Osteocyte (in vitro differentiated cells): ENCODE measurements around the gene C17orf58. TPM values are rescaled to one million over a fixed set of nuclear protein-coding genes. Genes with fewer than 3 reads are reported as not detected.

Experiments
- DNase-seq: peaks from one replicate; pipeline ENCODE4 v3.0.0; 2021; ENCODE audit warnings: mixed read lengths; ENCODE audit not compliant: unreplicated experiment; ENCODE audit errors: extremely low spot score
- H3K27ac Mint-ChIP-seq: one replicate; pipeline ENCODE4 v1.8.0; 2021; ENCODE audit warnings: mild to moderate bottlenecking, mixed read lengths; ENCODE audit not compliant: unreplicated experiment
- H3K27me3 Mint-ChIP-seq: one replicate; pipeline ENCODE4 v1.8.0; 2021; ENCODE audit warnings: mixed read lengths; ENCODE audit not compliant: unreplicated experiment
- H3K36me3 Mint-ChIP-seq: one replicate; pipeline ENCODE4 v1.8.0; 2021; ENCODE audit warnings: mixed read lengths; ENCODE audit not compliant: unreplicated experiment
- H3K4me1 Mint-ChIP-seq: one replicate; pipeline ENCODE4 v1.8.0; 2021; ENCODE audit warnings: mixed read lengths; ENCODE audit not compliant: unreplicated experiment
- H3K4me3 Mint-ChIP-seq: one replicate; pipeline ENCODE4 v1.8.0; 2021; ENCODE audit warnings: mild to moderate bottlenecking, moderate library complexity, mixed read lengths; ENCODE audit not compliant: unreplicated experiment
- H3K9me3 Mint-ChIP-seq: one replicate; pipeline ENCODE4 v1.8.0; 2021; ENCODE audit warnings: mixed read lengths; ENCODE audit not compliant: unreplicated experiment
- CTCF ChIP-seq: fragments of 200-600 bp; sonication (generic); IDR thresholded peaks from 2 replicates; pipeline ENCODE4 v1.5.0; 2021; ENCODE audit warnings: antibody characterized with exemption, mild to moderate bottlenecking, moderate library complexity
- total RNA-seq: library from RNA; stranded (reverse); gene quantifications from 2 replicates; pipeline ENCODE4 v1.2.1, GENCODE V29; 2021

Gene C17orf58
- total RNA-seq, 1 donor from 2014 or later = 12.2 TPM

GRCh38 chr17:67998466-67998865 is 2.2 kb upstream of the C17orf58 start:
- no peaks in the 10 kb centered on the region for H3K9me3 Mint-ChIP-seq
- no peak for DNase-seq
- peaks cover 27% of the 10 kb centered on the region for H3K4me1 Mint-ChIP-seq
- no peak for TF ChIP-seq CTCF
- H3K4me3 Mint-ChIP-seq = no peak overlapping the region
- H3K27me3 Mint-ChIP-seq = no peaks in the 10 kb centered on the region
- H3K36me3 Mint-ChIP-seq = no peaks in the 10 kb centered on the region
- no peak overlapping the region for H3K27ac Mint-ChIP-seq

GRCh38 chr17:67995570-67996263 is 552 bp downstream of the C17orf58 start:
- no peak for DNase-seq
- peaks cover 35% of the 10 kb centered on the region for H3K4me1 Mint-ChIP-seq

GRCh38 chr17:67994817-67995569 is 1.3 kb downstream of the C17orf58 start:
- Mint-ChIP-seq H3K36me3 (no peaks in the 10 kb centered on the region), H3K9me3 (no peaks in the 10 kb centered on the region), H3K4me3 (peak overlapping the region; percentile 83), H3K27ac (peak overlapping the region; percentile 88), H3K27me3 (no peaks in the 10 kb centered on the region), H3K4me1 (peaks cover 35% of the 10 kb centered on the region)
- TF ChIP-seq CTCF = no peak
- DNase-seq = no peak

More at GRCh38 chr17:67995570-67996263, 552 bp downstream of the C17orf58 start:
- H3K27ac Mint-ChIP-seq = peak overlapping the region; percentile 88
- no peaks in the 10 kb centered on the region for H3K27me3 Mint-ChIP-seq
- no peaks in the 10 kb centered on the region for H3K36me3 Mint-ChIP-seq
- no peaks in the 10 kb centered on the region for H3K9me3 Mint-ChIP-seq
- no peak for TF ChIP-seq CTCF
- H3K4me3 Mint-ChIP-seq = peak overlapping the region; percentile 83

- TF ChIP-seq CTCF = no peak
- Mint-ChIP-seq H3K36me3 (no peaks in the 10 kb centered on the region), H3K9me3 (no peaks in the 10 kb centered on the region), H3K27me3 (no peaks in the 10 kb centered on the region), H3K4me1 (peaks cover 35% of the 10 kb centered on the region), H3K4me3 (peak overlapping the region; percentile 83), H3K27ac (peak overlapping the region; percentile 88)
- no peak for DNase-seq
Measured at GRCh38 chr17:67993998-67994361, 2.3 kb downstream of the C17orf58 start.
